ENCODE measurements around the gene C1orf21. TPM values are rescaled to one million over a fixed set of nuclear protein-coding genes. Genes with fewer than 3 reads are reported as not detected.

Gene C1orf21
- total RNA-seq, 1 donor = 1.7 TPM

GRCh38 chr1:184509105-184509504 is 122.3 kb downstream of the C1orf21 start:
- H3K9me3 ChIP-seq (ENCODE audit: low read depth, low read length) = no peaks in the 10 kb centered on the region
- H3K4me1 ChIP-seq (ENCODE audit: insufficient read depth, low read length) = no peaks in the 10 kb centered on the region
- no peak overlapping the region for H3K4me3 ChIP-seq (ENCODE audit: low read length)
- H3K27me3 ChIP-seq (ENCODE audit: insufficient read depth, low read length) = no peaks in the 10 kb centered on the region

DNA sequence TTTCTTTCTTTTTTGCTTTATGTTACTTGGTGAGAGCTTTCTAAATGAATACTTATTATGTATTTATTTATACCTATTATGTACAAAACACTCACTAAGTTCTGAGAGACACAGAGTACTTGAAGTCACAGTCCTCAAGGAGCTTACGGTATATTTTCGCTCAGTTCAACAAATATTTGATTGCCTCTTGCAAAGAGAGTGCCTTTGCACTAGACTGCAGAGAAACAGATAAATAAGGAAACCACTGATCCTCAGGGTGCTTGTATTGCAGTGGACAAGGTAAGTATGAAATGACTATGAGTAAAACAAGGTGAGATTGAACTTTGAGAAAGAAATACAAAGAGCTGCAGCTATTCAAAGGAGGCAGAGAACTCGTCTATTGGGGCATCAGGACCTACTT is 123.3 kb downstream of the C1orf21 start:
- Histone ChIP-seq H3K4me1 (ENCODE audit: insufficient read depth, low read length) (no peaks in the 10 kb centered on the region), H3K9me3 (ENCODE audit: low read depth, low read length) (no peaks in the 10 kb centered on the region), H3K27me3 (ENCODE audit: insufficient read depth, low read length) (no peaks in the 10 kb centered on the region), H3K4me3 (ENCODE audit: low read length) (no peak overlapping the region)

- no peaks in the 10 kb centered on the region for H3K9me3 ChIP-seq (ENCODE audit: low read depth, low read length)
- no peaks in the 10 kb centered on the region for H3K27me3 ChIP-seq (ENCODE audit: insufficient read depth, low read length)
- H3K4me1 ChIP-seq (ENCODE audit: insufficient read depth, low read length) = no peaks in the 10 kb centered on the region
- H3K4me3 ChIP-seq (ENCODE audit: low read length) = no peak overlapping the region
These were observed 125.9 kb downstream of the C1orf21 start for GRCh38 chr1:184512724-184513123.

DNA sequence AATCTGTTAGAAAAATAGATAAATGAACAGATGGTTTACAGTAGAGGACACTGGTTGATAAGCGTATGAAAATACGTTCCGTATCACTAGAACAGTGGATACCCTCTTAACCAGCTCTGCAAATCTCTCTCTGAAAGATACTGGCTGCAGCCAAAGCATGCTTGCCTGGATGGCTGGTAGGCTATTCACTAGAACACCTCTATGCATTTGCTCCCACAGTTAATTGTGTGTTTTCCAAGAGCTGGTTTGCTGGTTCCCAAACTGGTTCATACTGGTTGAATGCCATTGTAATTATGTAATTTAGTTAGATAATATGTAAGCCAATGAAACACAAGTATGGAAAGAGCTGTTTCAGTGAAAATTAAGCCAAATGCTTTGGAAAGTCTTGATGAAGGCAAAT is 126.6 kb downstream of the C1orf21 start:
- Histone ChIP-seq H3K27me3 (ENCODE audit: insufficient read depth, low read length) (no peaks in the 10 kb centered on the region), H3K4me3 (ENCODE audit: low read length) (no peak overlapping the region), H3K9me3 (ENCODE audit: low read depth, low read length) (no peaks in the 10 kb centered on the region), H3K4me1 (ENCODE audit: insufficient read depth, low read length) (no peaks in the 10 kb centered on the region)

DNA sequence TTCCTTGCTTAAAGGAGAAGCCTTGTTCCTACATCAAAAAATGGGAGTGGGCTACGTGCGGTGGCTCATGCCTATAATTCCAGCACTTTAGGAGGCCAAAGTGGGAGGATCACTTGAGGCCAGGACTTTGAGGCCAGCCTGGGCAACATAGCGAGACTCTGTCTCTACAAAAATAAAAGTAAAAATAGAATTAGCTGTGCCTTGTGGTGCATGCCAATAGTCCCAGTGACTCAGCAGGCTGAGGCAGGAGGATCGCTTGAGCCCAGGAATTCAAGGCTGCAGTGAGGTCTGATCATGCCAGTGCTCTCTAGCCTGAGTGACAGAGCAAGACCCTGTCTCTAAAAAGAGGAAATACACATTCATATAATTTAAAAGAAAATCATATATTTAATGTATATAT is 127.1 kb downstream of the C1orf21 start:
- Histone ChIP-seq H3K9me3 (ENCODE audit: low read depth, low read length) (no peaks in the 10 kb centered on the region), H3K4me1 (ENCODE audit: insufficient read depth, low read length) (no peaks in the 10 kb centered on the region), H3K27me3 (ENCODE audit: insufficient read depth, low read length) (no peaks in the 10 kb centered on the region), H3K4me3 (ENCODE audit: low read length) (no peak overlapping the region)

- H3K27me3 ChIP-seq (ENCODE audit: insufficient read depth, low read length) = no peaks in the 10 kb centered on the region
- no peaks in the 10 kb centered on the region for H3K4me1 ChIP-seq (ENCODE audit: insufficient read depth, low read length)
- no peaks in the 10 kb centered on the region for H3K9me3 ChIP-seq (ENCODE audit: low read depth, low read length)
- H3K4me3 ChIP-seq (ENCODE audit: low read length) = no peak overlapping the region
These were observed 127.6 kb downstream of the C1orf21 start for GRCh38 chr1:184514447-184514846.

DNA sequence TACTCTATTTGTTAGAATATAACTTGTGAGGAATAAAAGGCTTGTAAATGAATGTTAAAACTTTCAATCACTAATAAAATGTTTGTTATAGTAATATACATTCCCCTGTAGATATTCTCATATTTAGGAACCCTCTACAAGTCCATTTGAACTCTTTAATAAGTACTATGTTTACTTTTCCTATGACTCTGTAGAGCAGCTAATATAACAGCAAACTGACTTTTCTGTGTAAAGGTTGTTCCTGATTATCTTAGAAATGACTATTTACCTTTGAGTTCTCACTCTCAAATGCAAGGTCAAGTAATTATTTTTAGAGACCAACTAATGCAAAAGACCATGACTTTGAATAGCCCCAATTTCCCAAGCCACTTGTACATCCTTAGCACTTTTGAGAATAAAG is 130.3 kb downstream of the C1orf21 start:
- Histone ChIP-seq H3K4me3 (ENCODE audit: low read length) (no peak overlapping the region), H3K9me3 (ENCODE audit: low read depth, low read length) (no peaks in the 10 kb centered on the region), H3K27me3 (ENCODE audit: insufficient read depth, low read length) (no peaks in the 10 kb centered on the region), H3K4me1 (ENCODE audit: insufficient read depth, low read length) (no peaks in the 10 kb centered on the region)

- Histone ChIP-seq H3K9me3 (ENCODE audit: low read depth, low read length) (no peaks in the 10 kb centered on the region), H3K4me3 (ENCODE audit: low read length) (no peak overlapping the region), H3K27me3 (ENCODE audit: insufficient read depth, low read length) (no peaks in the 10 kb centered on the region), H3K4me1 (ENCODE audit: insufficient read depth, low read length) (no peaks in the 10 kb centered on the region)
These were observed 132.0 kb downstream of the C1orf21 start for GRCh38 chr1:184518736-184519357.

- no peak overlapping the region for H3K4me3 ChIP-seq (ENCODE audit: low read length)
- H3K4me1 ChIP-seq (ENCODE audit: insufficient read depth, low read length) = no peaks in the 10 kb centered on the region
- no peaks in the 10 kb centered on the region for H3K27me3 ChIP-seq (ENCODE audit: insufficient read depth, low read length)
- H3K9me3 ChIP-seq (ENCODE audit: low read depth, low read length) = no peaks in the 10 kb centered on the region
These were observed 133.5 kb downstream of the C1orf21 start for GRCh38 chr1:184520336-184520735.

DNA sequence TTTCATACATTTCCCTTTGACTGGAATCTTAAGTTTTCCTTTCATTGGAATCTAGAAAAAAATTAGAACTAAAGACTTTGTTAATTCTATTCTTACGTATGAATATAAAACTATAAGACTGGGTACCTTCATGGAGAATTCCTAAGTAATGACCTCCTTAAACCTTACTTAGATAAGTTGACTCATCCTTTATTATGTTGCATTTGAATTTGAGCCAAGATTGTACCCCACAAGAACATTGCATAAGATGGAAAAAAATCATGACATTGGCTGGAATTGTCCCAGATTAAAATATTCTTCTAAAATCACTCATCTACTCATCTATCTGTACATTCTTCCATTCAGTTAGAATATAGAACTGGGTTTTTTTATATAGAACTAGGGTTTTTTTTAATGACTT is 137.4 kb downstream of the C1orf21 start:
- Histone ChIP-seq H3K4me3 (ENCODE audit: low read length) (no peak overlapping the region), H3K4me1 (ENCODE audit: insufficient read depth, low read length) (no peaks in the 10 kb centered on the region), H3K27me3 (ENCODE audit: insufficient read depth, low read length) (no peaks in the 10 kb centered on the region), H3K9me3 (ENCODE audit: low read depth, low read length) (no peaks in the 10 kb centered on the region)

- peaks cover 2% of the 10 kb centered on the region for H3K4me1 ChIP-seq (ENCODE audit: insufficient read depth, low read length)
- H3K9me3 ChIP-seq (ENCODE audit: low read depth, low read length) = no peaks in the 10 kb centered on the region
- no peaks in the 10 kb centered on the region for H3K27me3 ChIP-seq (ENCODE audit: insufficient read depth, low read length)
- no peak overlapping the region for H3K4me3 ChIP-seq (ENCODE audit: low read length)
These were observed 140.6 kb downstream of the C1orf21 start for GRCh38 chr1:184527402-184527801.

DNA sequence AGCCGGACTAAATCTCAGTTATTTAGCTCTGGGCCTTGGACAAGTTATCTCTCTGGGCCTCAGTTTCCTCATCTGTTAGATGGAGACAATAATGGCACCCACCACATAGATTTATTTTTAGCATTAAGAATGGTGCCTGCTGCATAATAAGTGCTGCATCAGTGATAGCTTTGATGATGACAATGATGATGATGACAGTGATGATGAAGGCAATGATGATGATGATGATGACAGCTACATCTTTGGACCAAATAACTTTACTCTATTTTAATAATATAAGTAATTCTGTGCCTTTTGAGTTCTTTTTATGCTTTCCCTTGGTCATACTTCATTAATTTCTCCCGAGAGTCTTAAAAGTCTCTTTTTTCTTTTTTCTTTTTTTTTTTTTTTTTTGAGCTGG is 143.4 kb downstream of the C1orf21 start:
- no peaks in the 10 kb centered on the region for H3K9me3 ChIP-seq (ENCODE audit: low read depth, low read length)

DNA sequence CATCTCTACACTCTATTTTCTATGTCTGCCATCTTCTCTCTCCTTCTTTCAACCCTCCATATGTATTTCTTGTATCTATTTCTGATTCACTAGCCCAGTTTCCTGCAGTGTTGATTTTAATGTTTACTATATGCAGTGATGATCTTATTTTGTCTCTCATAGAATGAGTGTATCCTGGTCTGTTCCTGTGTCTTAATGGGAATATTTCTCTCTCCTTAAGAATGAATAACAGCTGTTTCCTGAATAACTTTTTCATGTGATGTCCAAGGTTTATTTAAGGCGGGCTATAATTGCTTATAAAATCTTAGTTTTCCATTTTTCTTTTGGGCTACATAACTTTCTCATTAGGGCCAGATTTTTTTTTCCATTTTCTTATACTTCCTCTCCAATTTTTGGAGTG is 144.5 kb downstream of the C1orf21 start:
- Histone ChIP-seq H3K4me3 (ENCODE audit: low read length) (no peak overlapping the region), H3K27me3 (ENCODE audit: insufficient read depth, low read length) (no peaks in the 10 kb centered on the region), H3K9me3 (ENCODE audit: low read depth, low read length) (no peaks in the 10 kb centered on the region), H3K4me1 (ENCODE audit: insufficient read depth, low read length) (peaks cover 16% of the 10 kb centered on the region)

More for the DNA sequence above, 143.4 kb downstream of the C1orf21 start:
- Histone ChIP-seq H3K27me3 (ENCODE audit: insufficient read depth, low read length) (no peaks in the 10 kb centered on the region), H3K4me1 (ENCODE audit: insufficient read depth, low read length) (peaks cover 16% of the 10 kb centered on the region), H3K4me3 (ENCODE audit: low read length) (no peak overlapping the region)

GRCh38 chr1:184532199-184532598 is 145.4 kb downstream of the C1orf21 start:
- Histone ChIP-seq H3K27me3 (ENCODE audit: insufficient read depth, low read length) (no peaks in the 10 kb centered on the region), H3K4me3 (ENCODE audit: low read length) (no peak overlapping the region), H3K9me3 (ENCODE audit: low read depth, low read length) (no peaks in the 10 kb centered on the region), H3K4me1 (ENCODE audit: insufficient read depth, low read length) (peaks cover 16% of the 10 kb centered on the region)

GRCh38 chr1:184533049-184533448 is 146.2 kb downstream of the C1orf21 start:
- Histone ChIP-seq H3K4me3 (ENCODE audit: low read length) (no peak overlapping the region), H3K27me3 (ENCODE audit: insufficient read depth, low read length) (no peaks in the 10 kb centered on the region), H3K4me1 (ENCODE audit: insufficient read depth, low read length) (peaks cover 16% of the 10 kb centered on the region), H3K9me3 (ENCODE audit: low read depth, low read length) (no peaks in the 10 kb centered on the region)

- H3K9me3 ChIP-seq (ENCODE audit: low read depth, low read length) = peaks cover 5% of the 10 kb centered on the region
- no peaks in the 10 kb centered on the region for H3K27me3 ChIP-seq (ENCODE audit: insufficient read depth, low read length)
- peaks cover 16% of the 10 kb centered on the region for H3K4me1 ChIP-seq (ENCODE audit: insufficient read depth, low read length)
- no peak overlapping the region for H3K4me3 ChIP-seq (ENCODE audit: low read length)
These were observed 147.1 kb downstream of the C1orf21 start for GRCh38 chr1:184533915-184534314.
